ENCODE measurements around the gene NACC1.

NACC1 gene

DNA sequence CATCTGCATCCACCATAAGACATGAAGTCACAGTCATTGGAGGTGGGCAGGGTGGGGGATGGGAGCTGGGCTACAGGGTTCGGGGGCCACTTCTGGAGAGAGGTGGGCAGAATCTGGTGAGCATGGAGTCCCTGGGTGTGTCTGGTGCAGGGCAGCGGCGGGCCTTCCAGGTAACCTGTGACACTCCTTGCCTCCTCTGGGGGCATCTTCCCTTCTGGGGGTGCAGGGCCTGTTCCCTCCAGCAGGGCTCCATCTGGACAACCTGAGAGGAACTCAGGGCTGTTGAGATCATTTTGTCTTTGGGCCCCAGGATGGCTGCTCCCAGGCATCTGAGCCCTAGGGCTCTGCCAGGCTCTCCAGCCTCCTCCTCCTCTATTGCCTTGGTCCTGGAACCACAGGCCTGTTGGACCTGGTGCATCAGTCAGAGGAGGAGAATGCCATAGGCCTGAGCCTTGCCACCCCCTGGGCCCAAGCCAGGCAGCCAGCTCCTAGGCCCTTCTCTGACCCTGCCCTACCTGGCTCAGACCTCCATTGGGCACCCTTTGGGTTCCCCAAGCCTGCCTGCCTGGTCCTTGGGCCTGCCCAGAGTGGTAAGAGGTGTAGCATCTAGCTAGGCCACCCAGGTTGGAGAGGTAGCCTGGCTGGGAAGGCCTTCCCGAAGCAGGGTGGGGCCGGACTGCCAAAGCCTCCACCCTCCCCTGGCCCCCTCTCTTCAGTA is 28.8 kb upstream of the NACC1 start:
- DNase-seq, result no peak

DNA sequence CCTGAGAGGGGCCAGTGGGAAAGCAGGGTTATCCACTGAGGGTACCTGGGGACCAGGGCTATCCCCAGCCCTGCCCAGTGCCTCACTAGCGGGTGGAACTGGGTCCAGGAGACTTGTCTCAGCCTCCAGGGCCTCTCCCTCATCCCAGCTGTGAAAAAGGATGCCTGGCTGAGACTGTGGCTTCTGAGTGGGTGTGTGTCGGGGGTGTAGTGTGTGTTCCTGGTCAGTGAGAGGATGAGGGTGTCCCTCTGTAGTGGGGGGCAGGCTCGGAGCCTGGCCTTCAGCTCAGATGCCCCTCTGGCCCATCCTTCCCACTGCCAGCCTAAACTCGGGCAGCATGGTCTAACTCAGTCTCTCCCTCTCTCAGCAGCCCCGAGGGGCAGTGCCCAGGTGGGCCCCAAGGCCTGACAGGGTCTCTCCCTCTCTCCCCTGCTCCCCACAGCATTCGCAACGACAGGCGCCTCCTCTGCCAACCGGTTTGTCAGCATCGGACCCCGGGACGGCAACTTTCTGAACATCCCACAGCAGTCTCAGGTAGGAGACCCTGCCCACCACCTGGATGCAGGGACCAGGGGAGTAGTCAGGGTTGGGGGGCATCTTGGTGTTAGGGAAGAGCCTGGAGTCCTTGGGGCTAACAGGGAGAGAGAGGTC is 28.1 kb upstream of the NACC1 start:
- no peak for DNase-seq

DNA sequence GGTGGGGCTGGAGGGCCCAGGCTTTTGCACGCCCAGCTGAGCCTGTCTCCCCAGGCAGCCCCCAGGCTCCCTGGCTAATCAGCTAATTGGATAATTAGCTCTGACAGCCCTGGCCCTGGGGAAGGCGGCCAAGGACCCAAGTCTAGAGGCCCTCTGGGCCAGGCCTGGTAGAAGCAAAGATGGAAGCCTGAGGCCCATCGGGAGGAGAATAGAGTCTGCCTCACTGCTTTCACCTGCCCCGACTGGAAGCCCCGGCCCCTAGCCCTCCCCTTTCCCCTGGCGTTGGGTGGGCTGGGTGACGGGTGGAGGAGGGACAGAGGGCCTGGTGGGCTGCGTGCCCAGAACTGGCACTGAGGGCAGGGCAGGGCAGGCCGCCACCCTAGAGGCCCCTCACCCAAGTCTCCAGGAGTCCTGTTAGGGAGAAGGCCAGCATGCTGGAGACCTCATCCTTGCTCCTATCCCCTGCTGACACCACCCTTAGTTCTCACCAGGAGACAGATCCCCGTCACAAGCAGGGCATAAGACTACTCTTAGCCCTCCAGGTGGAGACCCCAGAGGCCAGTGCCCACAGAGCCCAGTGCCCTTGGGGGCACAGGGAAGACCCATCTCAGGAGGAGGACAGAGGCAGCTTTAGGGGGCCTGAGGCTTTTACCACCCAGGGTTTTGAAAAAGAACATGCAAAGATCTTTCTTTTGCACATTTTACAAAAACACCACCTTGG is 27.4 kb upstream of the NACC1 start:
- DNase-seq, result no peak

DNA sequence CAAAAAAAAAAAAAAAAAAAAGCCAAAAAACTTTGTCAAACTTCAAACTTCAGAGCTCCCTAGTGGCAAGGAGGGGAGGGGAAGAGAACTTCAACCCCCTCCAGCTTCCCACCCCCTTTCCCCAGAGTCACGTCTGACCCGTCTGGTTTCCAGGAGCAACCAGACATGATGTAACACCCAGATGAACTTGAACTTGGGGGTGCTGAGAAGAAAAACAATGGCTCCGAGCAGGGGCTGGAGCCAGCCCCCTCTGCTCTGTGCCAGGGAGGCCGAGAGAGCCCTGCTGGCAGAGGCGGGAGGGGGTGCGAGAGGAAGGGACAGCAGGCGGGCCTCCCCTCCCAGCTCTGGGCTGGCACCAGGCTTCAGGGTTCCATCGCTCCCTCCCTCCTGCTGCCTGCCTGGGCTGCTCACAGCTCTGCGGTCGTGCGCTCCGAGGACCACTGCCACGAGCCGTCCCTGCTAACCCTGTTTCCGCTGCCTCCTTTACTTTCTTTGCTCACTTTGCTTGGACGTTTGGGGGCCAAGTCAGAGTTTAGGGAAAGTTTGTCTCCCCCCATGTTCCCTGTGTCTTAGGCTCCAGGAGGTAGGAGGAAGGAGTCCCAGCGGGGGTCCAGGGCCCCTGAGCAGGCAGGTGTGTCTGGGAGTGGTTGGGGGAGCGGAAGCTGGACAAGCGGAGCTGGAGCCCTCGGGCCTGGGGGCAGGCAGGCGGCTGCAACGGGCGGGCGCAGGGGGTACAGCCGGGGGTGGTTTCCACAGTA is 26.5 kb upstream of the NACC1 start:
- peak; percentile 21 for DNase-seq

DNA sequence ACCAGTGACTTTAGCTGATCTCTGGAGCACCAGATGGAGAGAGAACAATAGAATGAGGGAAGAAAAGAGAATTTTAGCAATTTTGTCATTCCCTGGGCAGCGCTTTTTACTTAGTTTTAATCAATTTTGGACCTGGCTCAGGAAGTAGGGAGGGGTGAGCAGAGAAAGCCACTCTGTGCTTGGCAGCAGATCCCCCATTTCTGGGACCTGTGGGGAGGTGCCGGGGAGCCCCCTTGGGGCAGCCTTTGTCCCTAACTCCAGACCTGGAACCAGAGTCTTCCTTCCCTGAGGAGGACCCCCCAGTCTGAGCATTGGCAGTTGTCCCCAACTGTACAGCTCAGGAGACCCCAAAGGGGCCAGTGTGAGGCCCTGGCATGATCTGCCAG is 25.9 kb upstream of the NACC1 start:
- no peak for DNase-seq

DNA sequence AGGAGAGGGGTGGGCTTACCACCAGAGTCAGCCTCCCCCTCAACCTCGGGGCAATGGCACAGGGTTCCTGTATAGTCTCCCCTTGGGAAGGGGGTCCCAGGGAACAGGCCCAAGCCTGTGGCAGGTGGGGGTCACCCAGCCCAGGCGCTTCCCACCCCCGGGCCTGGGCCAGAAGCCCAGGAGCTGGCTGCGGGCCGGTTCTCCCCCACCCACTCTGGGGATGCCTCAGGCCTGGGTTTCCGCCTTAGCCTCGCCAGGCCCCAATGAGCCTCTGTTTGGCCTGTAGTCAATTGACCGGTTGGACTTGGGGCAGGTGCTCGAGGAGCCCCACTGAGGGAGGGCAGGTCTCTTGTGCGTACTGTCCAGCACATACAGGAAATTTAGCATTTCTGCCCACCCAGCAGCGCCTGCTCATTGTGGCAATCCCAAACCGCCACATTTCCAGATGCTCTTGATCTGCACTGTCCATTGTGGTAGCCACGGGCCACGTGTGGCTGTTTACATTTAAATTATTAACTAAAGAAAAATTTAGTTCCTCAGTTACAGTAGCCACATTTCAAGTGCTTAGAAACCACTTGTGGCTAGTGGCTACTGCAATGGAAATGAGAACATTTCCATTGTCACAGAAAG is 25.3 kb upstream of the NACC1 start:
- DNase-seq, result no peak

DNA sequence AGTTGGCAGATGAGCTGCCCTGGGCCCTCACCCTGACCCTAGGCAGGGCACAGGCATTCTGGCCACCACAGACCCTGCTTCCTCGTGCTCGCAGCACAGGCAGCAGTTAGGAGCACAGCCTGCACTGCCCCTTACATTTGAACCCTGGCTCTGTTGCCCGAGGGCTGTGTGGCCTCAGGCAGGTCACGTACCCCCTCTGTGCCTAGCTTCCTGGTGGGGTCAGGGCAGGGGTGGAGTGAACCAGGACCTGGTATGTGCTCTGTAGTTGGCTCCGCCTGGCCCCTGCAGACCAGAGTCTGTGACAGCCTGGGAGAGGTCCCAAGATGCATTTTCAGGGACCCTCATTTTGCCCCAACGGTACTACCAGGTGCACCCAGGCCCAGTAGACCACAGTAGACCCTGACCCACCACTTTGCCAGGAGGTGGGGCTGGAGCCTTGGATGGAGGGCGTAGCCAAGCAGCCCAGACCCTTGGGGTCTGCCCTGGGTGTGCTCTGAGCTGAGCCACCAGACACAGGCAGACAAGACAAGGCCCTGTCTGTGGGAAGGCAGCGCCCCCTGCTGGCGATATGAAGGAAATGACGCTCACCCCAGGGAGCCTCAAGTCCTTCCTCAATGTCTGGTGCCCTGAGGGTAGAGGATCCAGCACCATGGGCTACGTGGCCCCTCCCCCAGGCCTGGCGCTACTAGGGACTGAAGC is 24.5 kb upstream of the NACC1 start:
- no peak for DNase-seq

DNA sequence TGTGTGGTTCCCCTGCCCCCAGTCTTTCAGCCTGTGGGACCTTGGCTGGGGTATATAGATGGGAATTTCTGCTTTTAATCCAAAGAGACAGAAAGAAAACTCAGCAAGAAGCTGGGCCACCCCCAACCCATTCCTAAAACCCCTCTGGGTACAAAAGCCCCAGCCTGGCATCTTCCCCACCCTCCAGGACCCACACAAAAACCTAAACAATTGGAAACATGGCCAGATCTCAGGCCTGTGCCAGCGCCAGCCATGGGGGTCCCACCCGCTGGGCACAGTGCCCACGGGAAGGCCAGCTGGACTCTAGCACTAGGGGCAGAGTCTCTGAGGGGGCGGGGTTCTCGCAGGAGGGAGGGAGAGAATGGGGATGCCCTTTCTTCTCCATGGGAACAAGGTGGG is 24.0 kb upstream of the NACC1 start:
- DNase-seq, result no peak

DNA sequence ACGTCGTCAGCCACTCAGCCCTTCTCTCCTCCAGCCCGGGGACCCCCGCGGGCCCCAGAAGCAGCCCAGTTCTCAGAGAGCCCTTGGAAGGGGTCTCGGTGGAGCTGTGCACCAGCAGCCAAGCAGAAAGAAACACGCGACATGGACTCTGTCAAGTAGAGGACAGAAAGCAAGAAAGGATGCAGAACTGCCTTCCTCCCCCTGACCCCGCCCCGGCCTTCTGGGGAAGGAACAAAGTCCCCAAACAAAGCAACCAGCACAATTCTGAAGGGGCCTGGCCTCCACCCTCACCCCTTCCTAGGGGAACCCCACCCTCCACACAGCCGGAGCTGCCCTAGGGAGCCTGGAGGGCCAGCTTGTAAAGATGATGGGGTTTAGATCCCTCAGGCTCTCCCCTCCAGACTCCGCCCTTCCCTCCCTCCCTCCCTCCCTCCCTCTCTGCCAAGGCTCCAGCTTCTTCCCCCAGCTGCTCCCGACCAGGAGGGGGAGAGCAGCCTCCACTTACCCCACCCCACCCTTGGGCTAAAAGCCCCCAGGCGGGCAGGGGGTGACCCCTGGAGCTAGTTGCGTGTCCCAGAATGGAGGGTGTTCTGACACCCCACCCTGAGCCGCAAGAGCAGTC is 23.2 kb upstream of the NACC1 start:
- DNase-seq, result no peak

DNA sequence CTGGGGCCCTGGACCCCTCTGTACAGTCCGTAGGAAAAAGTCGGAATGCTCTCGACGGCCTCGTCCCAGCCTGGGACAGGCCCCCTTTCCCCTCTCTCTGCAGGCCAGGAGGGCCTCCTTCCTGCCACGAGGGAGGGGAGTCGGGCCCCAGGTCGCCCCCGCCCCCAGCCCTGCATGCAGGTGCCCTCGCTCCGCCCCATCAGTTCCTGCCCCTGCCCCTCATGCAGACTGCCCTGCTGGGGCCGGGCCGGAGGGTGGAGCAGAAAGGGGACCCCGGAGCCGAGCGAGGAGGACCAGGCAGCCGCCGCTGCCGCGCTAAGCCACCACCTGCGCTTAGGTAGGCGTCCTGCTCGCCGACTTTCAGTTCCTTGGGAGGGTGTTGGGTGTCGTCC is 22.7 kb upstream of the NACC1 start:
- no peak for DNase-seq

DNA sequence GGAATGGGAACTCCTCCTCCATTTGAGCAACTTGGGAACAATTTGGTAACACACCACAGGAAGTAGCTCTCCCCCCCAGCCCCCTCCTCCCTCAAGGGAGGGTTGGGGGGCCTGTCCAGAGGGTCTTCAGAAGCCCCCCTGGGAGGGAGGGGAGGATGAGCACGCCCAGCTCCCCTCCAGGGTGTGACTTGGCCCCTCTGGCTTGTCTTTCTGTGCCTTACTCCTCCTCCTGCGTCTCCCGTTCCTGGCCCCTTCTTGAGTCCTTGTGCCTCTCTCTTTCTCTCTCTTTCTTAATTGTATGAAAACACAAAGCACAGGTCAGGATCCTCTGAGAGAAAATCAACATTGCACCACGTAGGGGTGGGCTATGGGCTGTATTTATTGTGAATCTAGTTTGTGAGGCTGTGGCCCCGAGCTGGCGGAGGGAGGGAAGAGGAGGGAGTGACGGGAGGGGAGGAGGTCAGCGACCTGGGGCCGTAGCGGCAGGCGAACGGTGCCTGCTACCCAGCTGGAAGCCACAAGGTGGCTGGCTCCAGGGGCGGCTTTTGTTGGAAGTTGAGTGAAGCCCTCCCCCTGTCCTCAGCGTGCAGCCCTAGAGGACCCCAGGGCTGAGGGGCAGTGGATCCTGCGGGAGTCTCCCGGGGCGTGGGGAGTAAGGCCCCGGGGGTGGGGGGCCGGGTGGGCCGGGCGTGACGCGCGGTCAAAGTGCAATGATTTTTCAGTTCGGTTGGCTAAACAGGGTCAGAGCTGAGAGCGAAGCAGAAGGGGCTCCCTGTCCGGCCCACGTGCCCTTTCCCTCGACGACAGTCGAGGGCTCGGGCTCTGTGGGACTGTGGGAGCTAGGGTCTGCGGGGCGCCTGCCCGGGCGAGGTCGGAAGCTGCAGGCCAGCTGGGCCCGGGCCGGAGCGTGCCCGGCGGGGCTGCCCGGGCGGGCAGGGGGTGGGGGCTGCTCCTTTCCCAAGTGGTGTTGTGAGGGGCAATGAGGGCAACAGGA is 21.8 kb upstream of the NACC1 start:
- no peak for DNase-seq

DNA sequence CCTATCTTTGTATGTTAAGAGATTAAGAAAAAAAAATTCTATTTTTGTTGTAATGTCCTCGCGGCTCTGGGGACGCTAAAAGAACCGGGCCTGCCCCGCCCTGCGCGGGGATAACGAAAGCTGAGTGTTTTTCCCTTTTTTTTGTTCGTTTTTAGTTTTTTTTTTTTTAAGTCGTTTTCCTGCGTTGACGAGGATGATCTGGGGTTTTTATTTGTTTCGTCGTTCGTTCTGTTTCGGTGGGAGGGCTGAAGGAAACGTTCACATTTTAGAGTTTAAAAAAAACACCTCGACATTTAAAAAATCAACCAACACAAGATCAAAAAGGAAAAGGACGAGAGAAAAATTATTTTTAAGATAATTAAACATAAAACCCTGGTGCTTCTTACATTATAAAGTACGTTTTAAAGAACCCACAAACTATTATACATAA is 21.0 kb upstream of the NACC1 start:
- DNase-seq, result no peak

DNA sequence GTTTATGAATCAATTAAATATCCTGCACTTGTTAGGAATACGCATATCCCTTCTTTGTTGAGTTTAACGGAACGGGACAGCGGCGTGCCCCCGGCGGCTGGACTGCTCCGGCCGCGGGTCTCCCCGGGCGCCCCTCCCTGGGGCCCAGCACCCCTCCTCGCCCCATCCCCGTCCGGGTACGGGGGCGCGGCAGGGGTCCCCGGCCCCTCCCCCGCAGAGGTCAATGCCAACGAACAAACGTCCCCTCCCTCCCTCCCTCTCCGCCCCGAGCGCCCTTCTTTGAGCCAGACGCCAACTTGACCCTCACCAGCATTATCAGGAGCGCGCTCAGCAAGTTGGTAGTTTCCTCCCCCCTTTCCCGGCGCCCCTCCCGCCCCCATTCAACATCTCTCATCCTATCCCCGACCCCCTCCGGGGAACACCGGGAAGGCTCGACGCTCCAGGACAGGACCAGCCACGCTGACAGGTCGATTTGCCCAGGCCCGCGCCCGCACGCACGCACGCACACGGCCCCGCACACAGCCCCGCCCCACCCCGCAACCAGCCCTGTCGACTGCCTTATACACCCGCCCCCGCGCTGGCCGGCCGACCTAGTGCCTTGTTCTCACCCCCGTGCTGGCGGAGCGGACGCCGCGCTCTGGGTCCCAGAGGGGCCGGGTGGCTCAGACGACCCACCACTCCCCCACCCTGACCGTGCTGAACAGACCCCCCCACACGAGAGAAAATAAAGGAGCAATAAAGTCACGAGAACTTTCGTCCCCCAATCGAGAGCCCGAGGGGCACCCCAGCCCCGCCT is 20.4 kb upstream of the NACC1 start:
- DNase-seq, result no peak

DNA sequence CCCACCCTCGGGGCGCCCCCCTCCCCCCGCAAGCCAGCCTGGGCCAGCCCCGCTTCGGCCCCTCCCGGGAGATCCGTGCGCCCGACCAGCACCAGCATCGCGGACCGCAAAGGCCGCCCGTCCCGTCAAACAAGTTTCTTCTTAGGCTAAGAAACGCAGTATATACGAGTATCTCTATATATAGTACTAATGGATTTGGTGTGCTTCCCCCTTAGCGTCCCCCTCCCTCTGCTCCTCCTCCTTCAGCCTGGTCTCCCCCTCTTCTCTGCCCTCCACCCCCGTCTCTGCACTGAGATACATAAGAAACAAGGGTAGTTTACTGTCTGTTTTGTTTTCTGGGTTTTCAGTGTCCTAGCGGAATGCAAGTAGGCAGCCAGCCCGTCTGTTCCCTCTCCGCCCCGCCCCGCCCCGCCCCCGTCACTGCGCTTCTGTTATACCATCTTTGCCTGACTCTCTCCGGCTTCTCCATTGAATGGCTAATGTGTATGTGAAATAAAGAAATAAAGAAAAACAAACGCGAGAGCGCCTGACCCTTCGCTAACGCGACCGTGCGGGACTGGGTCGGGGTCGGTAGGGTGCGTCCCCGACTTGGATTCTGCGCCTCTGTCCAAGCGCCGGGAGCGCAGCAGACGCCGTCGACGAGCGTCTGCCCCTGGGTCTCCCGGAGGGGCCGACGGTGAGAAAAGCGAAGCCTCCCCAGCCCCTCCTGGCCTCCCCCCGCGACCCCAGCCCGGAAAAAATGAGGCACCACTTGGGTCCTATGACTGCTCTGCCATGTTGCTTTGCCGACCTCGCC is 19.6 kb upstream of the NACC1 start:
- no peak for DNase-seq

DNA sequence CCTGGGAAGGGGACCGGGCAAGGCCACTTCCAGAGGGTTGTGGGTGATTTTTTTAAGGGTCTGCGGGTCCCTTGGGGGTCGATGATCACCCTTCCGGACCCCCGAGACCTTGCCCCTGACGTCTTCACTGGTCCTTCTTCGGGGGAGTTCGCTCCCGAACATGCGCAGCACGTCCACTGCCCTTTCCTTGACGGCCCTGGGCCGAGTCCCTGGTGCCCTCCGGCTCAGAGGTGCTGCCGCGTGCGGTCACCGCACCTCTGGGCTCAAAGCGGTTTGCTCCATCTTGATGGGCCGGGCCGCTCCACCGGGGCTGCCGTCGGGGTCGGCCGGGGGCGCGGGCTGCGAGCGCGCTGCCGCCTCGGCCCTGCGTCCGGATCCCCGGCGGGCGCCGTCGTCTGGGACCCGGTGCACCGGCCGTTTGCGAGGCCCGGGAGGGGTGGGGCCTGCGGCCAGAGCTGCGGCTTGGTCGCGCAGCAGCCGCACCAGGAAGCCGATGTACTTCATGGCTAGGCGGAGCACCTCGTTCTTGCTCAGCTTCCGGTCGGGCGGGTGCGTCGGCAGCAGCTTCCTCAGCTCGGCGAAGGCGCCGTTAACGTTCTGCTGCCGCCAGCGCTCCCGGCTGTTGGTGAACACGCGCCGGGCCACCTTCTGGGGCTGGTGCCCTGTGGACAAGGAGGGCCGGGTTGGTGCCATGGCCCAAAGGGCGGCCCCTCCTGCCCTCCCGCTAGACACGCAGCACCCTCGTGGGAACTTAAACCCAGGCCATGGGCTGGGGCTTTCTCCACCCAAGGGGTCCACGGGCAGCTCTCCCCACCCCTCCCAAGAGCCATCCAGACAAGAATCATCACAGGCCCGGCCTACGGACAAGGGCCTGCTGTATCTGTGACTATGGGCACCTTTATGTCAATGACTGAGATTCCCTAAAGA is 18.7 kb upstream of the NACC1 start:
- no peak for DNase-seq

DNA sequence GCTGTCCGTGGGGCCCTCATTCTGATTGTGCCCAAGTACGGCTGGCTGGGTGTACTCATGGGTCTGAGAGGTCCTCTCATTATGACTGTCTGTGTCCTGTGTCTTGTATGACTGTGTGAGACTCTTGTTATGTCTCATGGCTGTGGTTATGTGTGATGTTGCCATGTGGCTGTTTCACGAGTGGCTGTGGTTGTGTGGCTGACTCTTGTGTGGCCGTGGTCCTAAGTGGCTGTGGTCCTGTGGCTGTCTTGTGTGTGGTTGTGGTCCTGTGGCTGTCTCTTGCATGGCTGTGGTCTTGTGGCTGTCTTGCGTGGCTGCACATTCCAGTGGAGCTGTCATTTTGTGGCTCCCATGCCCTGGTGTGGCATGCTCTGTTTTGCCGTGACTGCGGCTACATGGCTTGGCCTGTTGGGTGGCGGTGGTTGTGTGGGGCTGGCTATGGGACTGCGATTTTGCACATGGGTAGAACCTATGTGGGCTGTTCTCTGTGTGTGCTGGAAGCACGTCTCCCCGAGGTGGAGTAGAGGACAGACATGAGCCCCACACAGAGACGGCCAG is 18.0 kb upstream of the NACC1 start:
- DNase-seq, result no peak

DNA sequence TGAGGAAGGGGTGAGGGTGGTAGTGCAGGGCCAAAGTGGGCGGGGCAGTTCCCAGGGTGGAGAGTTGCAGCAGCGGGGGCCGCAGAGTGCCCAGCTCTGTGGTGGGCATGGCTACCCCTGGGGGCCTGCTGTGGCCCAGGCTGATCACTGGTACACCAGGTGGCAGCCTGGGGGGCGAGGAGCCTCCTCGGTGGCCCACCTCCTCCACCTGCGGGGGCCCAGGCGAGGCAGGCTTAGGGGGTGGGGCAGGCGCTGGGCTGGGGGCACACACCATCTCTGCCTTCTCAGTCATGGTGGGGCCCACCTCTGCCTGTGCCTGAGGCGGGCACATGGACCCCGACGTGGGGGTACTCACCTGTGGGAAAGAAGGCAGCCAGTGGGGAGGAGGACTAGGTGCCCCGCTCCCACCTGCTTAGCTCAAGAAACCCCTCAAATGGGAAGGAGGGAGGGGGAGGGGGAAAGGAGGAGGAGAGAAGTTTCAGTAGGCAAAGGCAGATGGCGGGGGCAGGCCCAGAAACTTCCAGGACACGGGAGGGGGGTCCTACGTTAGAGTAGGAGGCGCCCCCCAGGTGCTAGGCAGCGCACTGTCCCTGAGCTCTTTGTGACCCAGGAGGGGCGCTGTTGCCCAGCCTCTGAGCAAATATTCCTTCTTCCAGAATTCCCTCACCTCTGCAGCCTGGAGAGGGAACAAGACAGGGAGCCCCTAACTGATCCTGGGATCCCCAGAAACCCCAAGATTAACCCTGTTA is 17.0 kb upstream of the NACC1 start:
- DNase-seq, result no peak

Measured in NCI-H1417 treated with DMSO at 0.1 percent for 48 hours (cell line).